HG03064 (cell line): ENCODE results near the gene NECTIN3.

Experiments
- ATAC-seq: cut with Tn5 transposase; IDR thresholded peaks from one replicate; pipeline ENCODE4 v1.9.1; 2021; ENCODE audit warnings: low read depth; ENCODE audit not compliant: unreplicated experiment

The NECTIN3 gene

GRCh38 chr3:111080413-111080812 lies 8.8 kb downstream of the NECTIN3 start:
- ATAC-seq = no peak

DNA sequence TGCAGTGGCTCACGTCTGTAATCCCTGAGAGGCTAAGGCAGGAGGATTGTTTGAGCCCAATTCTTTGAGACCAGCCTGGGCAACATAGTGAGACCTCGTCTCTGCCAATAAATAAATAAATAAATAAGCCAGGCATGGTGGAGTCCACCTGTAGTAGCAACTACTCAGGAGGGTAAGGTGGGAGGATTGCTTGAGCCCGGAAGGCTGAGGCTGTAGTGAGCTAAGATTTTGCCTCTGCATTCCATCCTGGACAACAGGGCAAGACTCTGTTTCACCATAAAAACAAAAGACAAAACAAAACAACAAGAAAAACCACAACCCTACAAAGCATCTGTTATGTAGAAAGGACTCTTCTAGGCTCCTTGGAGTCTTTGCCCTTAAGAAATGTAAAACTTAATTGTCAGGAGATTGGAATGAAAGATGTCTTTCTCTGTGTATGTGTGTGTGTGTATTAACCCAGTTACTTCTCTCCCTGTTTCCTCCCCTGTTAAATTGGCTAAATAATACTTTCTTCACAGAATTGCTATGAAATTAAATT lies 9.5 kb downstream of the NECTIN3 start:
- ATAC-seq = no peak

- no peak for ATAC-seq
Measured at GRCh38 chr3:111084911-111085310, 13.3 kb downstream of the NECTIN3 start.

- no peak for ATAC-seq
Measured at GRCh38 chr3:111087924-111088469, 16.4 kb downstream of the NECTIN3 start.

DNA sequence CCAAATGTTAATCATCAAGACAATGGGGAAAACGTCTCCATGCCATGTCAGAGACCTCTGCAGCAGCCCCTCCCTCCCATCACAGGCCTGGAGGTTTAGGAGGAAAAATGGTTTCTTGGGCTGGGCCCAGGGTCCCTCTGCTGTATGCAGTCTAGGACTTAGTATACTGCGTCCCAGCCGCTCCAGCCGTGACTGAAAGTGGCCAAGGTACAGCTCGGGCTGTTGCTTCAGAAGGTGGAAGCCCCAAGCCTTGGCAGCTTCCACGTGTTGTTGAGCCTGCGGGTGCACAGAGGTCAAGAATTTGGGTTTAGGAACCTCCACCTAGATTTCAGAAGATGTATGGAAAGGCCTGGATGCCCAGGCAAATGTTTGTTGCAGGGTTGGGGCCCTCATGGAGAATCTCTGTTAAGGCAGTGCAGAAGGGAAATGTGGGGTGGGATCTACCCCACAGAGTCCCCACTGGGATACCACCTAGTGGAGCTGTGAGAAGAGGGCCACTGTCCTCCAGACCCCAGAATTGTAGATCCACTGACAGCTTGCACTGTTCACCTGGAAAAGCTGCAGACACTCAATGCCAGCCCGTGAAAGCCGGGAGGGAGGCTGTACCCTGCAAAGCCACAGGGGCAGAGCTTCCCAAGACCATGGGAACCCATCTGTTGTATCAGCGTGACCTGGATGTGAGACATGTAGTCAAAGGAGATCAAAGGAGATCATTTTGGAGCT lies 25.0 kb downstream of the NECTIN3 start:
- ATAC-seq = no peak

GRCh38 chr3:111103807-111104206 lies 32.2 kb downstream of the NECTIN3 start:
- no peak for ATAC-seq

- no peak for ATAC-seq
Measured at GRCh38 chr3:111106993-111107661, 35.5 kb downstream of the NECTIN3 start.

- no peak for ATAC-seq
Measured at GRCh38 chr3:111107662-111108035, 36.0 kb downstream of the NECTIN3 start.

DNA sequence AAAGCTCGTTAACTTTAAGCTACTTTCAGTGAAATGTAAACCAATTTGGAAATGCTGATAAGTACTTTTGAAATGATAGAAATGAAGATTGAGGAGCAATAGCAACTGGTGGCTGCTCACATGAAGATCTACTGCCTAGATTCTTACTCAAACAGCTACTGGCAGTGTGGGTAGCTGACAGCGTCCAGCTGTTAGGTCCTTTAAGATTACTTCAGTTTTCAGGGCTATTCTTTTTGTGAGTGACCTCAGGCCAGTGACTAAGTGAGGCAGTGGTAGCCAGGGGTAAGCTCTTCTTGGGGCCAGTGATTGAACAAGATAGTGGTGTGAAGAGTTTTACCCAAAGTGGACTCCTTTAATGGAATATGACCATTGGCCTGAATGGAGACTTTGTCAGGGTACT lies 41.3 kb downstream of the NECTIN3 start:
- no peak for ATAC-seq

DNA sequence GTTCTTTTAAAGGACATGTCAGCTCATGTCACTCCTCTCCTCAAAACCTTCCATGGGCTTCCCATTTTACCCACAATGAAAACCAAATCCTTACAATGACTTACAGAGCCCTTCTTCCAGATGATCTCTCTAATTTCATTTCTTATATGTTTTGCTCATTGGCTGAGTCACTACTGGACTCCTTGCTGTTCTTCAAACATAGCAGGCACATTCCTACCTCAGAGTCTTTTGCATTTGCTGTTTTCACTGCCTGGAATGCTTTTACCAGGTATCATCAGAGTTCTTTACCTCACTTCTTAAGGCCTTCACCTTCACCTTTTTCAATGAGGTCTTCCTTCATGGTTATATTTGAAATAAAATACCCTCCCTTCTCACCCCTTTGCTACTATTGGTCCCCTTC lies 57.3 kb downstream of the NECTIN3 start:
- no peak for ATAC-seq

GRCh38 chr3:111130827-111131226 lies 59.2 kb downstream of the NECTIN3 start:
- ATAC-seq = no peak

GRCh38 chr3:111134302-111134701 lies 62.7 kb downstream of the NECTIN3 start:
- ATAC-seq = no peak

GRCh38 chr3:111151438-111151837 lies 79.8 kb downstream of the NECTIN3 start:
- ATAC-seq = no peak

GRCh38 chr3:111152496-111152895 lies 80.9 kb downstream of the NECTIN3 start:
- no peak for ATAC-seq

DNA sequence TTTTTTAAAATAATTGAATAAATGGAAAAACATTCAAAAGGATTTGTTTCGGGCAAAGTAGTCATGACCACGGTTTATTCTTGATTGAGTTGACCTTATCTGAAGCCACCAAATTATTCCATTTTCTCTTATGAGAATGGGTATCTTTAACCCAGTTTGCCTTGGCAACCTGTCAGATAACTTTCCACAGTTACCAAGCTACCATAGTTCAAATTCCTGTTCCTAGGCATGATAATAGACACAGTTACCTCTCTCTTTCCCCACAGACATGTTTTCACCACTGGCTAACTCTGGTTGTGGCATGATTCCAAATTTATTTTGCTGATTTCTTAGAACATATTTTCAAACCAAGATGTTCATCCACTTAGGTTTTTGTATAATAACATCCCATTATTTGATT lies 84.9 kb downstream of the NECTIN3 start:
- ATAC-seq = no peak

DNA sequence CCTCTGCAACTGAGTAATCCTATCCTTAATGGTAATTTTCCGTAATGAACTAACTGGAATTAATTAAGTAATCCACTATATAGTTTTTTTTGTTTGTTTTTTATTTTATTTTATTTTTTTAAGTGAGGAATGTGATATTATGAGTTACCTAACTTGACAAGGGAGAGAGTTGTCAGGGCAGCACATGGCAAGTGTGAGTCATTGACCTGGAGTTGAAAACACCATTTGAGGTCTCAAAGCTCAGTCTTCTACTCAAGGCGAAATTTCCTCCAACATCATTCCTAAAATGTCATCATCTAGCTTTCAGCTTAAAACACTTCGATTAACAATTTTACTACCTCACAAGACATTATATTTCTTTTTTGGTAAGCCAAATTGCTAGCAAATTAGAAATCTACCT lies 87.8 kb downstream of the NECTIN3 start:
- no peak for ATAC-seq

DNA sequence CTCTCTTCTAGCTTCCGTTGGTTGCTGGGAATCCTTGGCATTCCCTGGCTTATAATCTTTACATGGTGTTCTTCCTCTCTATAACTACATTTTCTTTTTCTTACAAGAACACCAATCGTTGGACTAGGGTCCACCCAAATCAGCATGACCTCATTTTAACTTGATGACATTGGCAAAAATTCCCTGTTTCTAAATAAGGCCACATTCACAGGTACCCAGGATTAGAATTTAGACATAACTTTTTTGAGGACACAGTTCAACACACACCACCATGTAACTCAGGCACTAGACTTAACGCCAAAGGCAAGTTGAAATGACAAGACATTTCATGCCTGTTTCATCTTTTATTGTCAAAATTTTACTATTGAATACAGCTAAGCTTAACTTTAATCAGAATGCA lies 93.0 kb downstream of the NECTIN3 start:
- ATAC-seq = no peak

DNA sequence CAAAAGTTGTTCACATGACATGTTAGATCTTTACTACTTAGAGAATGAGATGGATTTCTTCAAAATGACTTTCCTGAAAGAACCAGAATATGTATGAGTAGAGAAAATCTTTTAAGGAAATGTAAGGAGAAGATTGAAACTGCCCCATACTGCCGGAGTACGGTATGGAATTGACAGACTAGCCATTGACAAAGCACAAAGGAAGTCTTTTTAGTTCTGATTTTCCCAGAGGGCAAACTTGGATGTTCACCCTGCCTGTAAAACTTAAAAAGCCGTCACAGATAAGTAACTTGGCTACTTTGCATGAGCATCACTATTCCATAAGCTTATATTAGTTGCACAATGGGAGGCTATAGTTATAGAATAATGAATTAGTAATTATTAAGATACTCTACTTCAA lies 93.8 kb downstream of the NECTIN3 start:
- ATAC-seq = no peak

DNA sequence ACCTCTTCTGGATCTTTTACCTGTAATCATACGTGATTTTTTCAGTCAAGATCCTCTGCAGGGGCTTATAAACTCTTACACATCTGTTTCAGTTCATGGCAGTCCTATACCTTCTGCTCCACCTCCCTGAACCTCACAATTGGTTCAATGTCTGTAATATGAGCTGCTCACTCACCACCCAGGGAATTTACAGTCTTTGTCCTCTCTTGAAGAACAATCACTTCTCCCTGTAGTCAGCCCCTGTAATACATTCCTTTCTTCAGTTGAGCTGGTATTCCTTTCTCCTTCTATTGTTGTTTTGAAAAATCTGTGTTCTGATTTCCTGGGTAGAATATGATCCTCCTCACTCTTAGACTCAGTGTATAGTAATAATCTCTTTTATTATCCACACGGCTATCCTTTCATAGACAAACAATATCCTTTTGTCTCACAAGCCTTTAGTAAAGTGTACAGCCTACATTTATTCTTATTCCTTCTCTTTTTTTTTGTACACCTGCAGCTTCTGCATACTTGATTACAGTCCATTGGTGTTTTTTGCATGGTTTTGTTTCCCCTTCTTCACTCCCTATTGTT lies 101.8 kb downstream of the NECTIN3 start:
- no peak for ATAC-seq

- ATAC-seq = no peak
Measured at GRCh38 chr3:111173906-111174305, 102.3 kb downstream of the NECTIN3 start.

DNA sequence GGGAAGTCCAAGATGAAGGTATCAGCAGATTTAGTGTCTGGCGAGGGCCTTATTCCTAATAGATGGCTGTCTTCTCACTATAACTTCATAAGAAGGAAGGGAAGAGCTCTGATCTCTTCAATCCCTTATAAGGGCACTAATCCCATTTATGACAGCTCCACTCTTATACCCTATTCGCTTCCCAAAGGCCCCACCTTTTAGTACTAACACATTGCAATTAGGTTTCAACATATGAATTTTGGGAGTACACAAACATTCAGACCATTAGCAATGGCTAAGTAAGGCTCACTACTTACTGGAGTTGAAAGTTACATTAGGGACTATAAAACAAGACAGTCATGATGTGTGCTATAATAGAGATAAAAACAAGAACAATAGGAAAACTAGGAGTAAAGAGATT lies 118.9 kb downstream of the NECTIN3 start:
- ATAC-seq = no peak

- ATAC-seq = no peak
Measured at GRCh38 chr3:111193472-111193871, 121.9 kb downstream of the NECTIN3 start.
